Measurements from ENCODE around the gene SRPK2.

DNA sequence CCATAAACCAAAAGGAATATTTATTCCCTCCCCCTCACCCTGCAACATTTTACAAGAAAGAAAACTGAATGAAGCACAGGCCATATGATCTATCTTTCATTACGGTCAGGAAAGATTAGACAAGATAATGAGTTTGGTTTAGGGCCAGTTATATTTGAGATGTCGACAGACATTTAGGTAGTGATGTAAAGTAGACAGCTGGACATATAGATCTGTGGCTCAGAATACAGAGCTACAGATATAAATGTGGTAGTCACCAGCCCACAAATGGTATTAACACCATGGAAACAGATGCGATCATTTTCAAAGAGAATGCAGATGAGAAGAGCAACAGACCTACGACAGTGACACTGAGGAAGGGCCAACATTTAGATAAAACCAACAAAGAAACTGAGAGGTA is 142.5 kb downstream of the SRPK2 start:
- TF ChIP-seq, protein P1, sequence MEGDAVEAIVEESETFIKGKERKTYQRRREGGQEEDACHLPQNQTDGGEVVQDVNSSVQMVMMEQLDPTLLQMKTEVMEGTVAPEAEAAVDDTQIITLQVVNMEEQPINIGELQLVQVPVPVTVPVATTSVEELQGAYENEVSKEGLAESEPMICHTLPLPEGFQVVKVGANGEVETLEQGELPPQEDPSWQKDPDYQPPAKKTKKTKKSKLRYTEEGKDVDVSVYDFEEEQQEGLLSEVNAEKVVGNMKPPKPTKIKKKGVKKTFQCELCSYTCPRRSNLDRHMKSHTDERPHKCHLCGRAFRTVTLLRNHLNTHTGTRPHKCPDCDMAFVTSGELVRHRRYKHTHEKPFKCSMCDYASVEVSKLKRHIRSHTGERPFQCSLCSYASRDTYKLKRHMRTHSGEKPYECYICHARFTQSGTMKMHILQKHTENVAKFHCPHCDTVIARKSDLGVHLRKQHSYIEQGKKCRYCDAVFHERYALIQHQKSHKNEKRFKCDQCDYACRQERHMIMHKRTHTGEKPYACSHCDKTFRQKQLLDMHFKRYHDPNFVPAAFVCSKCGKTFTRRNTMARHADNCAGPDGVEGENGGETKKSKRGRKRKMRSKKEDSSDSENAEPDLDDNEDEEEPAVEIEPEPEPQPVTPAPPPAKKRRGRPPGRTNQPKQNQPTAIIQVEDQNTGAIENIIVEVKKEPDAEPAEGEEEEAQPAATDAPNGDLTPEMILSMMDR (IDR thresholded peaks at IDR 0.05): no peak
- TF ChIP-seq POLR2A (IDR thresholded peaks at IDR 0.05) (no peak), POLR2AphosphoS5 (IDR thresholded peaks at IDR 0.05) (no peak), EP300 (IDR thresholded peaks at IDR 0.05) (no peak)

Measured in suprapubic skin (tissue), 4 donors.